ENCODE measurements around the gene LRRTM4. TPM values are rescaled to one million over a fixed set of nuclear protein-coding genes. Genes with fewer than 3 reads are reported as not detected.
"Not testable (repeated sequence)": the region's sequence is repeated elsewhere in the genome, so short reads cannot be mapped to it uniquely, and the experiment has no call there.

LRRTM4 gene
- total RNA-seq, 4 donors from 2014 or later: not detected

- no peak for DNase-seq
- Histone ChIP-seq H3K27ac (no peak overlapping the region), H3K4me3 (no peak overlapping the region), H3K36me3 (no peaks in the 10 kb centered on the region), H3K4me1 (no peaks in the 10 kb centered on the region), H3K9me3 (no peaks in the 10 kb centered on the region), H3K27me3 (no peaks in the 10 kb centered on the region)
- no peak for TF ChIP-seq POLR2A (IDR thresholded peaks at IDR 0.05)
- no peak for TF ChIP-seq CTCF (IDR thresholded peaks at IDR 0.05)
- intact Hi-C loops (cut with DNase I): no loop called here
- 56 to 66% methylated on average over 2 of the region's 2 CpGs for WGBS, 2 donors
Observed at GRCh38 chr2:77190721-77191346, 331.3 kb downstream of the LRRTM4 start.

- 65 to 76% methylated on average over 3 of the region's 3 CpGs for WGBS, 2 donors
- Histone ChIP-seq H3K4me3 (no peak overlapping the region), H3K27me3 (no peaks in the 10 kb centered on the region), H3K27ac (no peak overlapping the region), H3K4me1 (no peaks in the 10 kb centered on the region), H3K9me3 (no peaks in the 10 kb centered on the region), H3K36me3 (no peaks in the 10 kb centered on the region)
- intact Hi-C loops (cut with DNase I): no loop called here
- no peak for TF ChIP-seq POLR2A (IDR thresholded peaks at IDR 0.05)
- no peak for DNase-seq
Observed at GRCh38 chr2:77185052-77185451, 337.1 kb downstream of the LRRTM4 start.

GRCh38 chr2:77179297-77179696 lies 342.9 kb downstream of the LRRTM4 start:
- H3K9me3 ChIP-seq: no peaks in the 10 kb centered on the region
- no peaks in the 10 kb centered on the region for H3K27me3 ChIP-seq
- no peaks in the 10 kb centered on the region for H3K4me1 ChIP-seq
- no peak for DNase-seq
- no peaks in the 10 kb centered on the region for H3K36me3 ChIP-seq
- no peak overlapping the region for H3K4me3 ChIP-seq
- no peak overlapping the region for H3K27ac ChIP-seq
- no peak for TF ChIP-seq POLR2A (IDR thresholded peaks at IDR 0.05)
- TF ChIP-seq CTCF (IDR thresholded peaks at IDR 0.05): no peak
- intact Hi-C loops (cut with DNase I): no loop called here
- WGBS, 2 donors: 62 to 67% methylated on average over 5 of the region's 5 CpGs

GRCh38 chr2:77175266-77175780 lies 346.9 kb downstream of the LRRTM4 start:
- WGBS, 2 donors: 31 to 49% methylated on average over 3 to 4 of the region's 4 CpGs
- DNase-seq; H3K4me3 ChIP-seq; H3K4me1 ChIP-seq; H3K27ac ChIP-seq; intact Hi-C loops (cut with DNase I); H3K27me3 ChIP-seq; H3K36me3 ChIP-seq; H3K9me3 ChIP-seq: not testable (repeated sequence)

GRCh38 chr2:77169426-77169825 lies 352.8 kb downstream of the LRRTM4 start:
- Histone ChIP-seq H3K4me3 (no peak overlapping the region), H3K4me1 (no peaks in the 10 kb centered on the region), H3K27me3 (no peaks in the 10 kb centered on the region), H3K9me3 (no peaks in the 10 kb centered on the region), H3K36me3 (no peaks in the 10 kb centered on the region), H3K27ac (no peak overlapping the region)
- no peak for DNase-seq
- WGBS, 2 donors: 52 to 55% methylated on average over 2 of the region's 2 CpGs
- intact Hi-C loops (cut with DNase I): no loop called here
- TF ChIP-seq CTCF (IDR thresholded peaks at IDR 0.05) (no peak), POLR2A (IDR thresholded peaks at IDR 0.05) (no peak)

- H3K36me3 ChIP-seq; H3K4me1 ChIP-seq; H3K4me3 ChIP-seq; H3K9me3 ChIP-seq; H3K27ac ChIP-seq; intact Hi-C loops (cut with DNase I); H3K27me3 ChIP-seq; DNase-seq: not testable (repeated sequence)
Observed at GRCh38 chr2:77164021-77164420, 358.2 kb downstream of the LRRTM4 start.

- WGBS, 2 donors: 59 to 67% methylated on average over 5 of the region's 5 CpGs
- DNase-seq: no peak
- Histone ChIP-seq H3K4me1 (no peaks in the 10 kb centered on the region), H3K27ac (no peak overlapping the region), H3K36me3 (no peaks in the 10 kb centered on the region), H3K4me3 (no peak overlapping the region), H3K27me3 (no peaks in the 10 kb centered on the region), H3K9me3 (no peaks in the 10 kb centered on the region)
- intact Hi-C loops (cut with DNase I): no loop called here
- TF ChIP-seq CTCF (IDR thresholded peaks at IDR 0.05) (no peak), POLR2A (IDR thresholded peaks at IDR 0.05) (no peak)
Observed at GRCh38 chr2:77161009-77161408, 361.2 kb downstream of the LRRTM4 start.

Measured in esophagus squamous epithelium (tissue), 5 donors.